Measurements from ENCODE around the gene AMN1.

- no peak for TF ChIP-seq CTCF (IDR thresholded peaks at IDR 0.05; ENCODE audit: low read depth, low read length, poor library complexity, severe bottlenecking)
- no peak for TF ChIP-seq EZH2phosphoT487 (IDR thresholded peaks at IDR 0.05; ENCODE audit: borderline replicate concordance, low read length)
Observed at GRCh38 chr12:31727192-31727591, 1.6 kb downstream of the AMN1 start.
